ENCODE results near the gene ADRA2B.
"Not testable (repeated sequence)": the region's sequence is repeated elsewhere in the genome, so short reads cannot be mapped to it uniquely, and the experiment has no call there.

Gene ADRA2B

GRCh38 chr2:96150007-96150640 lies 33.8 kb upstream of the ADRA2B start:
- DNase-seq (ENCODE audit: low read depth) = no peak

- DNase-seq (ENCODE audit: low read depth) = peak; percentile 96
Measured at GRCh38 chr2:96148410-96149217, 32.2 kb upstream of the ADRA2B start.

- no peak for DNase-seq (ENCODE audit: low read depth)
Measured at GRCh38 chr2:96147593-96148201, 31.3 kb upstream of the ADRA2B start.

- DNase-seq (ENCODE audit: low read depth) = peak; percentile 36
Measured at GRCh38 chr2:96146881-96147592, 30.7 kb upstream of the ADRA2B start.

- peak; percentile 89 for DNase-seq (ENCODE audit: low read depth)
Measured at GRCh38 chr2:96146153-96146880, 29.9 kb upstream of the ADRA2B start.

- DNase-seq (ENCODE audit: low read depth) = no peak
Measured at GRCh38 chr2:96145848-96146152, 29.4 kb upstream of the ADRA2B start.

GRCh38 chr2:96145036-96145847 lies 28.9 kb upstream of the ADRA2B start, which contains the start of gene DUSP2:
Gene DUSP2 (minus strand): TSS chr2:96145440. CDS start chr2:96145354, 86 bp downstream.
- DNase-seq (ENCODE audit: low read depth) = peak; percentile 95

GRCh38 chr2:96144481-96145035 lies 28.2 kb upstream of the ADRA2B start:
- DNase-seq (ENCODE audit: low read depth) = peak; percentile 36

GRCh38 chr2:96143848-96144480 lies 27.6 kb upstream of the ADRA2B start:
- peak; percentile 41 for DNase-seq (ENCODE audit: low read depth)

GRCh38 chr2:96143231-96143847 lies 27.0 kb upstream of the ADRA2B start:
- no peak for DNase-seq (ENCODE audit: low read depth)

GRCh38 chr2:96142217-96143113 lies 26.1 kb upstream of the ADRA2B start:
- DNase-seq (ENCODE audit: low read depth) = peak; percentile 82

GRCh38 chr2:96141624-96141967 lies 25.2 kb upstream of the ADRA2B start:
- not testable (repeated sequence) for DNase-seq (ENCODE audit: low read depth)

- DNase-seq (ENCODE audit: low read depth) = no peak
Measured at GRCh38 chr2:96140941-96141623, 24.7 kb upstream of the ADRA2B start.

GRCh38 chr2:96139181-96139758 lies 22.9 kb upstream of the ADRA2B start:
- no peak for DNase-seq (ENCODE audit: low read depth)

GRCh38 chr2:96138179-96139145 lies 22.1 kb upstream of the ADRA2B start, which contains the start of gene ASTL:
Gene ASTL (minus strand): TSS chr2:96138502. CDS start chr2:96138436, 66 bp downstream.
- DNase-seq (ENCODE audit: low read depth) = peak; percentile 41
